B cell (primary cell): Measurements from ENCODE around the gene BAHCC1.

ENCODE experiments used
- EZH2 ChIP-seq: IDR thresholded peaks from 2 replicates; pipeline ENCODE4 v1.6.1; 2012; ENCODE audit warnings: borderline replicate concordance, low read depth, mild to moderate bottlenecking, moderate library complexity, low read length; ENCODE audit not compliant: insufficient read depth, poor library complexity, severe bottlenecking
- TF ChIP-seq, protein P1 (sequence below): fragments of 200-600 bp; IDR thresholded peaks from one replicate; pipeline ENCODE4 v1.8.0; 2022; ENCODE audit warnings: antibody characterized with exemption, mild to moderate bottlenecking

DNA sequence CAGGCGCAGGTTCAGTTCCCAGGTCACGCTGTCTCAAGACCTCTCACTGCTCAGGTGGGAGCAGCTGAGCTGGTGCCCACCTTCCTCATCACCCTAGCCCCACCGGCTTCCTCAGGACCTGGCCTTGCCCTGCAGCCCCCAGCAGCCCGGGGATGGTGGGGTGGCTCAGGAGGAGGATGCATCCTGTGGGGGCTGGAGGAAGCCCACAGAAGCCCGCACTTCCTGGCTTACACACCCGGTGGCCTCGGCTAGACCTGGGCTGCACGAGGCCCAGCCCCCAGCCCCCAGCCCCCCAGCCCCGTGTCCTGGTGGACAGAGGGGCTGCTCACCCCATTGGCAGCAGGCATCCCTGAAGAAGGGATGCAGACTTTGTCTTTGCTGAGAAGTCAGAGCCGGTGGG lies 43.4 kb downstream of the BAHCC1 start:
- TF ChIP-seq, protein P1, sequence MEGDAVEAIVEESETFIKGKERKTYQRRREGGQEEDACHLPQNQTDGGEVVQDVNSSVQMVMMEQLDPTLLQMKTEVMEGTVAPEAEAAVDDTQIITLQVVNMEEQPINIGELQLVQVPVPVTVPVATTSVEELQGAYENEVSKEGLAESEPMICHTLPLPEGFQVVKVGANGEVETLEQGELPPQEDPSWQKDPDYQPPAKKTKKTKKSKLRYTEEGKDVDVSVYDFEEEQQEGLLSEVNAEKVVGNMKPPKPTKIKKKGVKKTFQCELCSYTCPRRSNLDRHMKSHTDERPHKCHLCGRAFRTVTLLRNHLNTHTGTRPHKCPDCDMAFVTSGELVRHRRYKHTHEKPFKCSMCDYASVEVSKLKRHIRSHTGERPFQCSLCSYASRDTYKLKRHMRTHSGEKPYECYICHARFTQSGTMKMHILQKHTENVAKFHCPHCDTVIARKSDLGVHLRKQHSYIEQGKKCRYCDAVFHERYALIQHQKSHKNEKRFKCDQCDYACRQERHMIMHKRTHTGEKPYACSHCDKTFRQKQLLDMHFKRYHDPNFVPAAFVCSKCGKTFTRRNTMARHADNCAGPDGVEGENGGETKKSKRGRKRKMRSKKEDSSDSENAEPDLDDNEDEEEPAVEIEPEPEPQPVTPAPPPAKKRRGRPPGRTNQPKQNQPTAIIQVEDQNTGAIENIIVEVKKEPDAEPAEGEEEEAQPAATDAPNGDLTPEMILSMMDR: no peak
- TF ChIP-seq EZH2: no peak
